Endothelial cell of umbilical vein (primary cell): Measurements from ENCODE around the gene HES3. TPM values are rescaled to one million over a fixed set of nuclear protein-coding genes. Genes with fewer than 3 reads are reported as not detected.

ENCODE experiments used
- BruUV-seq: library from RNA; stranded (reverse); fragments of 400-500 nt; replicated peaks from 2 replicates; lab custom pipeline; 2021; lab: Mats Ljungman, UMichigan
- CTCF ChIA-PET: fragments of 300-600, 350-600 bp; sonication (Branson Sonifier 250); formaldehyde crosslinking; loops from one replicate; lab custom pipeline; 2021; ENCODE audit warnings: antibody characterized with exemption, inconsistent platforms; lab: Charles Lee
- POLR2A ChIA-PET: fragments of 300-600, 350-600 bp; sonication (Branson Sonifier 250); formaldehyde crosslinking; loops from one replicate; lab custom pipeline; 2021; ENCODE audit warnings: antibody characterized with exemption, inconsistent platforms; lab: Charles Lee
- DNase-seq: peaks from one replicate; pipeline ENCODE4 v3.0.0-alpha.2; 2011; ENCODE audit warnings: low read depth, low spot score
- FAIRE-seq: peaks from 2 replicates; lab custom pipeline; 2011; peaks lifted over from hg19 to GRCh38; lab: Jason Lieb, UNC
- H2AFZ ChIP-seq: 2 replicates; pipeline ENCODE4 v1.6.0; 2012; ENCODE audit warnings: low read depth, low read length, control low read depth, inconsistent platforms
- H3K27ac ChIP-seq: 2 replicates; pipeline ENCODE4 v1.5.1; 2011; ENCODE audit warnings: low read depth, mild to moderate bottlenecking, control low read depth, low read length, moderate library complexity; ENCODE audit not compliant: insufficient read depth
- H3K27me3 ChIP-seq, 2 experiments: 2 replicates each; pipeline versions ENCODE4 v1.6.0 to v1.6.1; 2011; ENCODE audit warnings: low read length in 2 of 2, mixed read lengths in 1 of 2; ENCODE audit not compliant: control insufficient read depth in 2 of 2, insufficient read depth in 2 of 2
- H3K36me3 ChIP-seq, 2 experiments: 2 replicates in 1 of 2; 3 replicates in 1 of 2; pipeline ENCODE4 v1.5.1; 2011; ENCODE audit warnings: low read length in 2 of 2, mild to moderate bottlenecking in 1 of 2, moderate library complexity in 1 of 2; ENCODE audit not compliant: control insufficient read depth in 2 of 2, insufficient read depth in 2 of 2; ENCODE audit errors: extremely low read depth in 1 of 2
- H3K4me1 ChIP-seq: 3 replicates; pipeline ENCODE4 v1.5.1; 2011; ENCODE audit warnings: mild to moderate bottlenecking, low read length; ENCODE audit not compliant: control insufficient read depth, insufficient read depth; ENCODE audit errors: extremely low read depth
- H3K4me2 ChIP-seq: 2 replicates; pipeline ENCODE4 v1.6.1; 2011; ENCODE audit warnings: low read length, control low read depth, mixed read lengths; ENCODE audit not compliant: insufficient read depth
- H3K4me3 ChIP-seq, 3 experiments: fragments of 200-600 bp in 1 of 3; sonication (generic), shearing (Covaris generic) in 1 of 3; replicated peaks in 1 of 3; 2 replicates each; pipeline ENCODE4 v1.5.1; 2011 to 2016; ENCODE audit warnings: control low read depth in 3 of 3, low read length in 3 of 3, mild to moderate bottlenecking in 2 of 3, inconsistent platforms in 1 of 3, low read depth in 1 of 3, moderate library complexity in 1 of 3; ENCODE audit not compliant: insufficient read depth in 1 of 3
- H3K79me2 ChIP-seq: 2 replicates; pipeline ENCODE4 v1.6.0; 2012; ENCODE audit warnings: low read length, inconsistent platforms; ENCODE audit not compliant: control insufficient read depth, insufficient read depth
- H3K9ac ChIP-seq: replicated peaks from 2 replicates; pipeline ENCODE3; 2011; ENCODE audit warnings: low read length, control low read depth; ENCODE audit not compliant: insufficient read depth; ENCODE audit errors: extremely low read depth
- H3K9me1 ChIP-seq: replicated peaks from 3 replicates; pipeline ENCODE4 v1.6.0; 2011; ENCODE audit warnings: mild to moderate bottlenecking, low read length; ENCODE audit not compliant: control insufficient read depth, insufficient read depth; ENCODE audit errors: extremely low read depth
- H3K9me3 ChIP-seq: replicated peaks from 2 replicates; pipeline ENCODE4 v1.5.1; 2012; ENCODE audit warnings: low read length, inconsistent platforms; ENCODE audit not compliant: control insufficient read depth, insufficient read depth
- H4K20me1 ChIP-seq: replicated peaks from 2 replicates; pipeline ENCODE3; 2011; ENCODE audit warnings: mild to moderate bottlenecking, low read length; ENCODE audit not compliant: control insufficient read depth, insufficient read depth; ENCODE audit errors: extremely low read depth
- CTCF ChIP-seq, 2 donors: IDR thresholded peaks; 1 replicate in 1 of 2; 2 replicates in 1 of 2; pipeline ENCODE4 v1.5.1; 2011; ENCODE audit warnings: low read length in 2 of 2, mild to moderate bottlenecking in 2 of 2, moderate library complexity in 2 of 2, control low read depth in 1 of 2, inconsistent platforms in 1 of 2, low read depth in 1 of 2; ENCODE audit not compliant: insufficient read depth in 1 of 2; ENCODE audit errors: extremely low read depth in 1 of 2
- EZH2 ChIP-seq: IDR thresholded peaks from 2 replicates; pipeline ENCODE4 v1.6.1; 2012; ENCODE audit warnings: borderline replicate concordance, low read depth, mild to moderate bottlenecking, moderate library complexity, low read length, inconsistent platforms; ENCODE audit not compliant: severe bottlenecking
- FOS ChIP-seq: IDR thresholded peaks from 2 replicates; pipeline ENCODE4 v1.6.1; 2011; ENCODE audit warnings: mild to moderate bottlenecking, low read length, moderate library complexity, borderline replicate concordance; ENCODE audit not compliant: insufficient read depth
- GATA2 ChIP-seq: IDR thresholded peaks from 2 replicates; pipeline ENCODE4 v1.7.0; 2011; ENCODE audit warnings: low read depth, mild to moderate bottlenecking, moderate library complexity, mixed read lengths, low read length; ENCODE audit not compliant: insufficient read length, insufficient read depth
- JUN ChIP-seq: IDR thresholded peaks from 2 replicates; pipeline ENCODE4 v1.6.1; 2011; ENCODE audit warnings: borderline replicate concordance, low read depth; ENCODE audit not compliant: insufficient read length, insufficient read depth
- MAX ChIP-seq: IDR thresholded peaks from 2 replicates; pipeline ENCODE4 v1.6.1; 2011; ENCODE audit not compliant: insufficient read depth, insufficient read length
- MYC ChIP-seq: IDR thresholded peaks from one replicate; pipeline ENCODE4 v1.6.1; 2011; ENCODE audit warnings: mild to moderate bottlenecking, low read depth, low read length
- POLR2A ChIP-seq: IDR thresholded peaks from 2 replicates; pipeline ENCODE4 v1.6.1; 2012; ENCODE audit warnings: low read depth, mild to moderate bottlenecking, control low read depth, low read length
- POLR2AphosphoS5 ChIP-seq: IDR thresholded peaks from 2 replicates; pipeline ENCODE4 v1.6.1; 2012; ENCODE audit warnings: low read depth, mild to moderate bottlenecking, control low read depth, low read length, moderate library complexity; ENCODE audit not compliant: insufficient read depth
- dilution Hi-C: fragments of 300-500 bp; cut with MboI; formaldehyde crosslinking; loops from one replicate; pipeline ENCODE4 v1.15.0; 2019; ENCODE audit warnings: low sequenced_read_pairs; ENCODE audit not compliant: extremely low pct_ligation_motif_present
- intact Hi-C: fragments of 100-400 bp; cut with micrococcal nuclease; formaldehyde crosslinking; loops from one replicate; pipeline ENCODE4 v1.10.0; 2022
- polyA plus RNA-seq, 4 experiments: library from polyadenylated mRNA; depleted of rRNA in 3 of 4; stranded (reverse) in 3 of 4; unstranded in 1 of 4; fragments of >200 nt; gene quantifications; 2 replicates each; pipeline versions ENCODE4 v1.2.1 to v1.2.3, GENCODE V29; 2011 to 2012; ENCODE audit warnings: missing spikeins in 1 of 4
- total RNA-seq: library from RNA; stranded (reverse); gene quantifications from 2 replicates; pipeline ENCODE4 v1.2.3, GENCODE V29; 2021

HES3 gene
- total and polyA plus RNA-seq, 2 donors (not counting 3 experiments of a cell fraction or from before 2014, with no cell fraction given), result not detected

- no peak for TF ChIP-seq FOS
- TF ChIP-seq CTCF (IDR thresholded peaks at IDR 0.05; ENCODE audit: extremely low read depth in 1 of 2, insufficient read depth in 1 of 2, low read depth in 1 of 2, low read length in 2 of 2), result no peak
- TF ChIP-seq GATA2, result no peak
- TF ChIP-seq POLR2A, result no peak
- TF ChIP-seq POLR2AphosphoS5, result no peak
- no peak for TF ChIP-seq MAX
- no peak for TF ChIP-seq JUN
- TF ChIP-seq EZH2, result no peak
- no peak for TF ChIP-seq MYC
- dilution Hi-C loops (no loop called here), intact Hi-C loops (no loop called here)
- BruUV-seq, result no TSS peak
- H3K36me3 ChIP-seq, result no peaks in the 10 kb centered on the region
- no peak overlapping the region for H3K4me3 ChIP-seq
- no peaks in the 10 kb centered on the region for H3K79me2 ChIP-seq
- H3K27me3 ChIP-seq, result no peaks in the 10 kb centered on the region
- no peak overlapping the region for H3K4me2 ChIP-seq
- ChIA-PET POLR2A (no interaction called here), CTCF (interaction anchor here (0.6 kb wide), 1 partner anchor 39 kb away, joined by 3 read pairs; no protein-coding TSS in a partner anchor)
- H3K27ac ChIP-seq, result no peak overlapping the region
- H3K9ac ChIP-seq, result no peak overlapping the region
- DNase-seq (no peak), FAIRE-seq (no peak)
- H3K9me1 ChIP-seq, result no peaks in the 10 kb centered on the region
- no peaks in the 10 kb centered on the region for H3K9me3 ChIP-seq
- H4K20me1 ChIP-seq, result no peaks in the 10 kb centered on the region
- no peaks in the 10 kb centered on the region for H3K4me1 ChIP-seq
- H2AFZ ChIP-seq, result no peak overlapping the region
Observed at GRCh38 chr1:6266641-6267040, 22.7 kb downstream of the HES3 start.
